Ishikawa (cell line): Measurements from ENCODE around the gene GPC1.

Experiments
- CEBPB ChIP-seq: IDR thresholded peaks from 2 replicates; pipeline ENCODE4 v1.6.1; 2012
- CREB1 ChIP-seq: IDR thresholded peaks from 2 replicates; pipeline ENCODE4 v1.6.1; 2012; ENCODE audit warnings: low read depth
- EGR1 ChIP-seq: IDR thresholded peaks from 2 replicates; pipeline ENCODE4 v1.6.1; 2012
- EP300 ChIP-seq: IDR thresholded peaks from 2 replicates; pipeline ENCODE4 v1.6.1; 2012; ENCODE audit warnings: borderline replicate concordance
- FOXM1 ChIP-seq: IDR thresholded peaks from 2 replicates; pipeline ENCODE4 v1.6.1; 2012; ENCODE audit warnings: low read depth, borderline replicate concordance
- NFIC ChIP-seq: IDR thresholded peaks from 2 replicates; pipeline ENCODE4 v1.6.1; 2012
- RAD21 ChIP-seq: IDR thresholded peaks from 2 replicates; pipeline ENCODE4 v1.6.1; 2012; ENCODE audit warnings: low read depth
- TAF1 ChIP-seq: IDR thresholded peaks from 2 replicates; pipeline ENCODE4 v1.6.1; 2012; ENCODE audit warnings: low read depth, mild to moderate bottlenecking
- TCF12 ChIP-seq: IDR thresholded peaks from 2 replicates; pipeline ENCODE4 v1.6.1; 2012; ENCODE audit warnings: low read depth
- TEAD4 ChIP-seq: IDR thresholded peaks from 2 replicates; pipeline ENCODE4 v1.6.1; 2012
- YY1 ChIP-seq: IDR thresholded peaks from 2 replicates; pipeline ENCODE4 v1.6.1; 2012; ENCODE audit warnings: low read depth
- ZBTB7A ChIP-seq: IDR thresholded peaks from 2 replicates; pipeline ENCODE4 v1.6.1; 2012; ENCODE audit warnings: low read depth
- TF ChIP-seq, protein P1 (sequence below): IDR thresholded peaks from 2 replicates; pipeline ENCODE4 v1.6.1; 2012
- TF ChIP-seq, protein P2 (sequence below): IDR thresholded peaks from 2 replicates; pipeline ENCODE4 v1.6.1; 2012
- TF ChIP-seq, protein P3 (sequence below): IDR thresholded peaks from 2 replicates; pipeline ENCODE4 v1.6.1; 2012; ENCODE audit warnings: low read depth, mild to moderate bottlenecking

GPC1 gene

GRCh38 chr2:240431271-240431660, 4.2 kb upstream of the GPC1 start:
- no peak for TF ChIP-seq CREB1
- TF ChIP-seq TAF1 = no peak
- no peak for TF ChIP-seq RAD21
- no peak for TF ChIP-seq YY1
- no peak for TF ChIP-seq TCF12

DNA sequence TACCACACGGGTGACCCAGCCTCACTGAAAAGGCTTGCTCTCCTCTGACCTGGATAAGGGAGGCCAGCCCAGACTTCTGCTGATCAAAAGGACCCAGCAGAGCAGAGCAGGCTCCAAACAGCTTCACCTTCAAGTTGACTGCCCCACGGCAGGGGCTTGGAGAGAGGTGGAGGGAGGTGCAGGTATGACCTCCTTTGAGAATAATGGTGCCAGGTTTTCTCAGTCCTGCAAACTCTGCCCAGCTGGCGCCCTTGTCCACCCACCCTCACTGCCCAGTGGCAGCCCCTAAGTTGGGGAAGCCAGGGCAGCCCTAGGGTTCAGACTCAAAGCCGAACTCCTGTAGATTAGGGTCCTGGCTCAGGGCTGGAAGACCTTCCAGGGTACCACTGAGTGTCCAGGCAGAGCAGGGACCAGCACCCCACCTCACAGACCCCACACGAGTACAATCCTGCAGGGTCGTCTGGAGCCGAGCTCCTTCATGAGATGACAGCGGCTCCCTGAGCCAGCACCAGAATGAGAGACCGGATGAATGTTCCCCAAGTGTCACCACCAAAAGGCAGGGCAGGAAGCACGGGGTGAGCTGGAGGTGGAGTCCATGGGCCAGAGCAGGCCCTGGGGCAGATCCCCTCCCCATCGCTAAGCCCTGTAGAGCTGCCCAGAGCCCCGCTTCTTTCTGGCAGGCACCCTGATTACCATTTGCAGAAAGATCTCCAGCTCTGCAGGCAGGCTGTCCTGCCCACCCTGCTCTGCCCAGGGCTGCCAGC, 3.6 kb upstream of the GPC1 start:
- TF ChIP-seq EGR1 (no peak), ZBTB7A (no peak), TAF1 (no peak), CREB1 (no peak), NFIC (no peak), TEAD4 (no peak), CEBPB (no peak), TCF12 (no peak), FOXM1 (no peak), EP300 (no peak), YY1 (no peak), RAD21 (no peak)
- TF ChIP-seq, protein P1, sequence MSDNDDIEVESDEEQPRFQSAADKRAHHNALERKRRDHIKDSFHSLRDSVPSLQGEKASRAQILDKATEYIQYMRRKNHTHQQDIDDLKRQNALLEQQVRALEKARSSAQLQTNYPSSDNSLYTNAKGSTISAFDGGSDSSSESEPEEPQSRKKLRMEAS = no peak
- TF ChIP-seq, protein P2, sequence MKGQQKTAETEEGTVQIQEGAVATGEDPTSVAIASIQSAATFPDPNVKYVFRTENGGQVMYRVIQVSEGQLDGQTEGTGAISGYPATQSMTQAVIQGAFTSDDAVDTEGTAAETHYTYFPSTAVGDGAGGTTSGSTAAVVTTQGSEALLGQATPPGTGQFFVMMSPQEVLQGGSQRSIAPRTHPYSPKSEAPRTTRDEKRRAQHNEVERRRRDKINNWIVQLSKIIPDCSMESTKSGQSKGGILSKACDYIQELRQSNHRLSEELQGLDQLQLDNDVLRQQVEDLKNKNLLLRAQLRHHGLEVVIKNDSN = no peak

DNA sequence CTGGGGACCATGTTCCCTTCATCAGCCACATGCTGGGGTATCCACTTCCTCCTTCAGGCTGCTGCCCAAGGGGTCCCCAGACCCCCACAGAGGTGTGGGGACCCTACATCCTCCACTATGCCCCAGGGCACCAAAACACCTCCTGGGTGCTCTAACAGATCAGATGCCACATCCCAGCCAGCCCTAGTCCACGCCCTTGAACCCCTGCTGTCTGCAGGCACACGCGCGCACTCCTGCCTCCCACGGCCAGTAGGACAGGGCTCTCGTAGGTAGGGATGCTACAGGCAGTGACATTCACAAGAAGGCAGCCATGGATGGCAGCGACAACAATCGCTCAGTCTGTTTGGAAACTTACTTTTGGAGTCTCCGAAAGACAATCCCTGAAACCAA, 3.0 kb upstream of the GPC1 start:
- no peak for TF ChIP-seq ZBTB7A
- TF ChIP-seq, protein P3, sequence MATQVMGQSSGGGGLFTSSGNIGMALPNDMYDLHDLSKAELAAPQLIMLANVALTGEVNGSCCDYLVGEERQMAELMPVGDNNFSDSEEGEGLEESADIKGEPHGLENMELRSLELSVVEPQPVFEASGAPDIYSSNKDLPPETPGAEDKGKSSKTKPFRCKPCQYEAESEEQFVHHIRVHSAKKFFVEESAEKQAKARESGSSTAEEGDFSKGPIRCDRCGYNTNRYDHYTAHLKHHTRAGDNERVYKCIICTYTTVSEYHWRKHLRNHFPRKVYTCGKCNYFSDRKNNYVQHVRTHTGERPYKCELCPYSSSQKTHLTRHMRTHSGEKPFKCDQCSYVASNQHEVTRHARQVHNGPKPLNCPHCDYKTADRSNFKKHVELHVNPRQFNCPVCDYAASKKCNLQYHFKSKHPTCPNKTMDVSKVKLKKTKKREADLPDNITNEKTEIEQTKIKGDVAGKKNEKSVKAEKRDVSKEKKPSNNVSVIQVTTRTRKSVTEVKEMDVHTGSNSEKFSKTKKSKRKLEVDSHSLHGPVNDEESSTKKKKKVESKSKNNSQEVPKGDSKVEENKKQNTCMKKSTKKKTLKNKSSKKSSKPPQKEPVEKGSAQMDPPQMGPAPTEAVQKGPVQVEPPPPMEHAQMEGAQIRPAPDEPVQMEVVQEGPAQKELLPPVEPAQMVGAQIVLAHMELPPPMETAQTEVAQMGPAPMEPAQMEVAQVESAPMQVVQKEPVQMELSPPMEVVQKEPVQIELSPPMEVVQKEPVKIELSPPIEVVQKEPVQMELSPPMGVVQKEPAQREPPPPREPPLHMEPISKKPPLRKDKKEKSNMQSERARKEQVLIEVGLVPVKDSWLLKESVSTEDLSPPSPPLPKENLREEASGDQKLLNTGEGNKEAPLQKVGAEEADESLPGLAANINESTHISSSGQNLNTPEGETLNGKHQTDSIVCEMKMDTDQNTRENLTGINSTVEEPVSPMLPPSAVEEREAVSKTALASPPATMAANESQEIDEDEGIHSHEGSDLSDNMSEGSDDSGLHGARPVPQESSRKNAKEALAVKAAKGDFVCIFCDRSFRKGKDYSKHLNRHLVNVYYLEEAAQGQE = no peak
- TF ChIP-seq FOXM1 = no peak
- TF ChIP-seq RAD21 = no peak
- TF ChIP-seq YY1 = no peak
- TF ChIP-seq, protein P2 = no peak
- no peak for TF ChIP-seq TAF1
- TF ChIP-seq, protein P1 = no peak
- TF ChIP-seq CEBPB = no peak
- TF ChIP-seq EP300 = no peak
- TF ChIP-seq TEAD4 = no peak
- no peak for TF ChIP-seq CREB1
- TF ChIP-seq TCF12 = no peak
- no peak for TF ChIP-seq NFIC
- TF ChIP-seq EGR1 = no peak

GRCh38 chr2:240432820-240433801, 2.4 kb upstream of the GPC1 start:
- no peak for TF ChIP-seq RAD21
- TF ChIP-seq EGR1 = no peak
- TF ChIP-seq, protein P1 = no peak
- TF ChIP-seq TAF1 = no peak
- TF ChIP-seq NFIC = no peak
- TF ChIP-seq, protein P3 = no peak
- no peak for TF ChIP-seq CEBPB

- TF ChIP-seq FOXM1 (no peak), ZBTB7A (no peak)
Measured at GRCh38 chr2:240433973-240434727, 1.3 kb upstream of the GPC1 start.
